ENCODE measurements around the gene PSMA6. TPM values are rescaled to one million over a fixed set of nuclear protein-coding genes. Genes with fewer than 3 reads are reported as not detected.
A peak's percentile ranks its signal among the peaks of the same experiment; 100 is the strongest.
"Not testable (repeated sequence)": the region's sequence is repeated elsewhere in the genome, so short reads cannot be mapped to it uniquely, and the experiment has no call there.

Gene PSMA6
- total and polyA plus RNA-seq, 4 donors = 91.6 to 174 (median 103) TPM

DNA sequence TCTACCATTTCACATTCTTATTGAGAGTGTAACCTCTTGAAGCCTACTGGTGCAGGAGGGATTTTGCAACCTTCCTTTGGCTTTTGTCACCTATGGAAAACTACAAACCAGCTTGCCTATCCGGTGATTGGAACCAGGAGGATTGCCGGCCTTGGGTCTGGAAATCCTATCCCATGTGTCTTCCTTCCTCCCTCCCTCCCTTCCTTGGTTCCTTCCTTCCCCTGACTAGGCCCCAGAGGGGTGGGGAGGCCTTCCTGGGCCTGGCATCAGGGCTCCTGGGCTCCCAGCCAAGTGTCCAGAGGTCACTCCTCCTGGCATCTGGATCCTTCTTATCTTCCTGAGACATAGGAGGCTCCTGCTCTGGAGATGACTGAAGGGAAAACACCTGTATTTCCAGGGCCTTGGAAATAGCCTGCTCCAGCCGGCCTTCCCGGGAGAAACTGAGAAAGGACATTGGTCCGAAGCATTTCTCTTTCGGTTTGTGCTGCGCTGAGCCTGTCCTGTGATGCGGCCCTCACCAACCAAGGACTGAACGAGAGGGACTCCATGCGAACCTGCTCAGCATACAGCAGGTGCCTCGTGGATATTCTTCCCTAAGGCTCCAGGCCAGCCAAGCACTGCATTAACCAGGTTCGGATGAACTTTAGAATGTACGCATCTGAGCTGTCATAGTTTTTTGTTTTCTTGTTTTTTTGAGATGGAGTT lies 43.4 kb downstream of the PSMA6 start:
- H3K9me3 ChIP-seq (ENCODE audit: control insufficient read depth, low read length) = no peaks in the 10 kb centered on the region
- H3K4me1 ChIP-seq (ENCODE audit: control insufficient read depth in 1 of 2, insufficient read depth in 2 of 2, low read length in 2 of 2) = no peaks in the 10 kb centered on the region
- H3K27me3 ChIP-seq (ENCODE audit: control insufficient read depth in 1 of 2, insufficient read depth in 2 of 2, low read length in 1 of 2) = no peaks in the 10 kb centered on the region
- H3K36me3 ChIP-seq (ENCODE audit: control insufficient read depth in 1 of 2, insufficient read depth in 2 of 2, low read length in 1 of 2) = no peaks in the 10 kb centered on the region
- DNase-seq (no peak), ATAC-seq (ENCODE audit: low FRiP score) (no peak)
- H3K4me3 ChIP-seq (ENCODE audit: low read length in 2 of 2) = no peak overlapping the region
- WGBS, 2 donors = 92 to 94% methylated on average over 13 of the region's 13 CpGs
- intact Hi-C loops (cut with DNase I) = loop anchor here in 1 of 2 donors (2.0 kb wide), 1 partner anchor 43 kb away; the partner anchor contains the start of gene PSMA6
- peak overlapping the region in 1 of 2 donors; percentile 23 for H3K27ac ChIP-seq (ENCODE audit: low read depth in 1 of 2, low read length in 2 of 2)

DNA sequence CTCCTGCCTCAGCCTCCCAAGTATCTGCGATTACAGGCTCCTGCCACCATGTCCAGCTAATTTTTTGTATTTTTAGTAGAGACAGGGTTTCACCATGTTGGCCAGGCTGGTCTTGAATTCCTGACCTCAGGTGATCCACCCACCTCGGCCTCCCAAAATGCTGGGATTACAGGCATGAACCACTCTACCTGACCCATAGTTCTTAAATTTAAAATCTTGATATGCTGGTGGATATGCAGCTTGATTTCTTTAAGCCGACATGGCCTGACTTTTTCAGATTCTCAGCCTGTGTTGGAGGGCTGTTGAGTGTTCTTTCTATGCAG lies 44.0 kb downstream of the PSMA6 start:
- not testable (repeated sequence) for H3K4me3 ChIP-seq (ENCODE audit: low read length in 2 of 2); ATAC-seq (ENCODE audit: low FRiP score); H3K4me1 ChIP-seq (ENCODE audit: control insufficient read depth in 1 of 2, insufficient read depth in 2 of 2, low read length in 2 of 2); H3K9me3 ChIP-seq (ENCODE audit: control insufficient read depth, low read length); H3K27ac ChIP-seq (ENCODE audit: low read depth in 1 of 2, low read length in 2 of 2); DNase-seq; H3K27me3 ChIP-seq (ENCODE audit: control insufficient read depth in 1 of 2, insufficient read depth in 2 of 2, low read length in 1 of 2); H3K36me3 ChIP-seq (ENCODE audit: control insufficient read depth in 1 of 2, insufficient read depth in 2 of 2, low read length in 1 of 2)
- 82 to 83% methylated on average over 3 of the region's 3 CpGs for WGBS, 2 donors
- intact Hi-C loops (cut with DNase I) = loop anchor here in 1 of 2 donors (2.0 kb wide), 1 partner anchor 43 kb away; the partner anchor contains the start of gene PSMA6

DNA sequence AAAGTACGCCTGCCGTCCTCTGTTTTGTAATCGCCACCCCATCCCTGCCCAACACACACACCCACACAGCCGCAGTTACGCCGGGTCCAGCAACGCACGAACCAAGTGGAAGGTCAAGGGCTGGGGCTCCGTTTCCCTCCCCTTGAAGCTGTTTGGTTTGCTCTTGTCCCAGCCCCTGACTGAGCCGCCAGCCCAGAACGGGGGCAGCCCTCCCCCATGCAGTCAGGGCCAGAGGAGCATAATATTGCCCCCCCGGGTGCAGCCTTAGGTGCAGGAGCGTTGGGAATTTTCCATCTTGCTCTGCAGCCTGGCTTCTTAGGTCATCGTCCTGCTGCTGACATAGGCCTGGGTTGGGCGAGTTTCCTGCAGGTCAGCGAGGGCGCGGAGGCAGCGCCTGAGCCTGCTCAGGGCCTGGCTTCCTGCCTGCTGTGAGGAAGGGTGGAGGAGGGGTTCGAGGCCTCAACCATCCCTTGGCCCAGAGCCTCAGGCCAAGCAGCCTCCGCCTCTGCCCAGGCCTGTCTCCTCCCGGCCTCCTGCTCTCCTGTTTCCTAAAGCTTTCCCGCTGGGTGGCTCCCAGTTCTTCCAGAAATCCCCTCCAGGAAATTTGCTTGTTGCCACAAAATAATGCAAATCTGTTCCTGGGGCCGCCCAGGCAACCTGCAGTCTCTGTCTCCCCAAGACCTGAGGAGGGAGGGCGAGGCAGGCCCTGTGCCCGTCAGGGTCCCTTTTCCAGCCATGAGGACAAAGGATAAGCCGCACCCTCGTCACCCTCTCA lies 44.5 kb downstream of the PSMA6 start:
- no peak overlapping the region for H3K4me3 ChIP-seq (ENCODE audit: low read length in 2 of 2)
- 64% methylated on average over 28 of the region's 28 CpGs for WGBS, 2 donors
- DNase-seq (peak; percentile 94 to 95), ATAC-seq (ENCODE audit: low FRiP score) (peak; percentile 90)
- H3K27me3 ChIP-seq (ENCODE audit: control insufficient read depth in 1 of 2, insufficient read depth in 2 of 2, low read length in 1 of 2) = no peaks in the 10 kb centered on the region
- H3K4me1 ChIP-seq (ENCODE audit: control insufficient read depth in 1 of 2, insufficient read depth in 2 of 2, low read length in 2 of 2) = no peaks in the 10 kb centered on the region
- H3K27ac ChIP-seq (ENCODE audit: low read depth in 1 of 2, low read length in 2 of 2) = no peak overlapping the region
- H3K36me3 ChIP-seq (ENCODE audit: control insufficient read depth in 1 of 2, insufficient read depth in 2 of 2, low read length in 1 of 2) = no peaks in the 10 kb centered on the region
- H3K9me3 ChIP-seq (ENCODE audit: control insufficient read depth, low read length) = no peaks in the 10 kb centered on the region
- intact Hi-C loops (cut with DNase I) = loop anchor here in 1 of 2 donors (2.0 kb wide), 1 partner anchor 44 kb away; the partner anchor contains the start of gene PSMA6

DNA sequence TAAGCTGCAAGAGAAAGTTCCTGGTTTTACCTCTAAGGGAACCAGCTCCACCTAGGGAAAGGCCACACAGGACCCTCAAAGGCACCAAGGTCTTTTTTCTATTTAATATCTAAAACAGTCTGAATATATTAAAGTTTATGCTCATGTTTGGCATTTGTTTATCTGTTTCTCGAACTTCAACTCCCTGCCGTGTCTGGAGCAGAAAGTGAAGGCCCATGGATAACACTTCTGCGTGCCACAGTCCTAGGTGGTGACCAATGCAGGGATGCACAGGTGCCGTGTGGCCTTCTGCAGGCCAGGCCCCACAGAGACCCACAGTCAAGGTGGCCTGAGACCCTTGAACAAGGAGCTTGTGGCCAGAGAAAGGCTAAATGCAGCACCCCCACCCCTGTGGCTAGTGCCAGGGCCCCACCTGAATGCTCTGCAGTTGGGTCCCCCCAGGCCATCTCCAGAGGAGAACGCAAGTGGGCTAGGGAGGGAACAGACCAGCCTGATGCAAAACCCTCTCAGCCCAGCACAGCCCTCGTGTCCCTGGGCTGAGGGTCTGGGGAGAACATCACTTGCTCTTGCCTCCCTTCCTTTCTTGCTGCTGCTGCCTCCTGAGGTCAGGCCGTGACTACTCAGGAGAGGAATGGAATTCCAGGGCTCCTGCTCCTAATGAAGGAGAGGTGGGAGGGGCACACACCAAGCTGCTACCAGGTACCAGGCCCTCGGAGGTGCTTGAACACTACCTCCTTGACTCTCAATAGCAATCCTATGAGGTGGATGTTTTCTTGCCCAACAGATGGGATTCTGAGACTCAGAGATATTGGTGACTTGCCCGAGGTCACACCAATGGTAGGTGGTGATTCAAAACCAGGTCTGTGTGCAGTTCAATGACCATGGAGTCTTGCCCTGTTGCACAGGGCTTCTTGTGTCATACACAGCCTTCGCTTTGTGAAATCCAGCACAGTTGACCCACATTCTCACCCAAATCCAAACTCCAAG lies 45.4 kb downstream of the PSMA6 start:
- H3K27ac ChIP-seq (ENCODE audit: low read depth in 1 of 2, low read length in 2 of 2) = peak overlapping the region in 1 of 2 donors; percentile 13
- WGBS, 2 donors = 91% methylated on average over 10 of the region's 10 CpGs
- H3K36me3 ChIP-seq (ENCODE audit: control insufficient read depth in 1 of 2, insufficient read depth in 2 of 2, low read length in 1 of 2) = no peaks in the 10 kb centered on the region
- H3K4me1 ChIP-seq (ENCODE audit: control insufficient read depth in 1 of 2, insufficient read depth in 2 of 2, low read length in 2 of 2) = no peaks in the 10 kb centered on the region
- no peaks in the 10 kb centered on the region for H3K27me3 ChIP-seq (ENCODE audit: control insufficient read depth in 1 of 2, insufficient read depth in 2 of 2, low read length in 1 of 2)
- DNase-seq (no peak), ATAC-seq (ENCODE audit: low FRiP score) (no peak)
- no peak overlapping the region for H3K4me3 ChIP-seq (ENCODE audit: low read length in 2 of 2)
- H3K9me3 ChIP-seq (ENCODE audit: control insufficient read depth, low read length) = no peaks in the 10 kb centered on the region
- intact Hi-C loops (cut with DNase I) = loop anchor here in 1 of 2 donors (2.0 kb wide), 1 partner anchor 45 kb away; the partner anchor contains the start of gene PSMA6

DNA sequence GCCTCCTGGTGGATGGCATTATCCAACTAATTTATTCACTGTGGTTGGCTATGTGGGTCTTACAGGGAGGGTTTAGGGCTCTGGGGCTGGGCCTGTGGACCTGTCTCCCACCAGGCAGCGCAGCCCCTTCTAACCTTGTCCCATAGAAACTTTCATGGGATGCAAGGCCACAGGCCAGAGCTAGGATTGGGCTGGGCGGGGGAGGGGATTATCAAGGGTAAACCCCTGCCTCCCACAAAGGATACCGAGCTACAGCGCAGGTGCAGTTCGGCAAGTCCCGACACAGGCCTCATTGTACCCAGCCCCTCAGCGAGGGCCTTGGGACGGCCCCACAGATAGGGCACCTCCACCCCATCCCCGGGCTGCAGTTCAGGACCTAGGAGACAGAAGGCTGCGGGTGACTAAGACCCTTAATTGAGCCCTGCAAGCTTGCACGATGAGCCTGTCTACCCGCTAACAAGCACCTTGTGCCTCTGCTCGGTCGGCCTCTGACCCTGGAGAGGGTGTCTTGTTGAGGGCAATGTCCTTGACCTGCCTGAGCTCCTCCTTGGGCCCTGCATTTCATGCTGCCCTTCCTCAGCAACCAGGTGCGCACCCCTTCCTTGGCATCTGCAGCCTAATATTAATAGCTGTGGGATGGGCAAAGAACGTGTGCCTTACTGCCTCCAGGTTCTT lies 46.7 kb downstream of the PSMA6 start:
- no peak for DNase-seq
- 89 to 91% methylated on average over 16 of the region's 16 CpGs for WGBS, 2 donors
- ATAC-seq (ENCODE audit: low FRiP score) = no peak
- no peak overlapping the region for H3K4me3 ChIP-seq (ENCODE audit: low read length in 2 of 2)
- H3K4me1 ChIP-seq (ENCODE audit: control insufficient read depth in 1 of 2, insufficient read depth in 2 of 2, low read length in 2 of 2) = no peaks in the 10 kb centered on the region
- H3K36me3 ChIP-seq (ENCODE audit: control insufficient read depth in 1 of 2, insufficient read depth in 2 of 2, low read length in 1 of 2) = no peaks in the 10 kb centered on the region
- intact Hi-C loops (cut with DNase I) = no loop called here
- H3K27me3 ChIP-seq (ENCODE audit: control insufficient read depth in 1 of 2, insufficient read depth in 2 of 2, low read length in 1 of 2) = no peaks in the 10 kb centered on the region
- H3K27ac ChIP-seq (ENCODE audit: low read depth in 1 of 2, low read length in 2 of 2) = no peak overlapping the region
- no peaks in the 10 kb centered on the region for H3K9me3 ChIP-seq (ENCODE audit: control insufficient read depth, low read length)

DNA sequence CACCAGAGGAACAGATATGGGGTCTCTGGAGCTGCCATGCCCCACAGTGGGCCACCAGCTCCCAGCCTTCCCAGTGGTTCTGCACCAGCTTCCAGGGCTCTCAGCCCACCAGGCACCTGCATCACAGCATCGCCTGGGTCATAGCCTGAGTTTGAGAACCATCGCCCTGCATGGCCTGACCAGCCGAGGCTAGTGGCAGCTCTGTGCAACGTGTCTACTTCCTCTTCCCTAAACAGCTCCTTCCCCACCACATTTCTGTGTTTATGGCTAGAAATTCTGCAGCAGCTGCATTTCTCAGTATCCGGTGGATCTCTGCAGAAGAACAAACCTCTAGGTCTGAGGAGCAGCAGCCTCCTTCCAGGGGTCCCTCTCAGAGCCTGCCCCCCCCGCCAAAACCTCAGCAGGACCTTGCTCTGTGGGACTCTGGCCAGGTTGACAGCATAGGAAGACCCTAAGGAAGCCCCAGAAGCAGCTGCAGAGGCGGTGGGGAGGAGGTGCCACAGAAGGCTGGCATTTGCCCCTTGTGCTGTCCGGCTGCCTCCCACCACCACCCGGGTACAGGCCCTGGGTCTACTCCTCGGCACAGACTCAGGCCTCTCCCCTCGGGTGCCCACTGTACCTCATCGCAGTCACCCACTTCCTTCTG lies 47.7 kb downstream of the PSMA6 start:
- WGBS, 2 donors = 85 to 87% methylated on average over 12 of the region's 12 CpGs
- Histone ChIP-seq H3K4me1 (ENCODE audit: control insufficient read depth in 1 of 2, insufficient read depth in 2 of 2, low read length in 2 of 2) (no peaks in the 10 kb centered on the region), H3K27me3 (ENCODE audit: control insufficient read depth in 1 of 2, insufficient read depth in 2 of 2, low read length in 1 of 2) (no peaks in the 10 kb centered on the region), H3K9me3 (ENCODE audit: control insufficient read depth, low read length) (no peaks in the 10 kb centered on the region), H3K27ac (ENCODE audit: low read depth in 1 of 2, low read length in 2 of 2) (no peak overlapping the region), H3K4me3 (ENCODE audit: low read length in 2 of 2) (no peak overlapping the region), H3K36me3 (ENCODE audit: control insufficient read depth in 1 of 2, insufficient read depth in 2 of 2, low read length in 1 of 2) (no peaks in the 10 kb centered on the region)
- DNase-seq = peak in 1 of 2 donors; percentile 65
- intact Hi-C loops (cut with DNase I) = loop anchor here (2.0 to 5.0 kb wide), 4 partner anchors 47 to 63 kb away; partner anchors contain the start of genes NFKBIA (in 1 of the 2) and PSMA6 (in 1 of the 2)
- ATAC-seq (ENCODE audit: low FRiP score) = no peak

DNA sequence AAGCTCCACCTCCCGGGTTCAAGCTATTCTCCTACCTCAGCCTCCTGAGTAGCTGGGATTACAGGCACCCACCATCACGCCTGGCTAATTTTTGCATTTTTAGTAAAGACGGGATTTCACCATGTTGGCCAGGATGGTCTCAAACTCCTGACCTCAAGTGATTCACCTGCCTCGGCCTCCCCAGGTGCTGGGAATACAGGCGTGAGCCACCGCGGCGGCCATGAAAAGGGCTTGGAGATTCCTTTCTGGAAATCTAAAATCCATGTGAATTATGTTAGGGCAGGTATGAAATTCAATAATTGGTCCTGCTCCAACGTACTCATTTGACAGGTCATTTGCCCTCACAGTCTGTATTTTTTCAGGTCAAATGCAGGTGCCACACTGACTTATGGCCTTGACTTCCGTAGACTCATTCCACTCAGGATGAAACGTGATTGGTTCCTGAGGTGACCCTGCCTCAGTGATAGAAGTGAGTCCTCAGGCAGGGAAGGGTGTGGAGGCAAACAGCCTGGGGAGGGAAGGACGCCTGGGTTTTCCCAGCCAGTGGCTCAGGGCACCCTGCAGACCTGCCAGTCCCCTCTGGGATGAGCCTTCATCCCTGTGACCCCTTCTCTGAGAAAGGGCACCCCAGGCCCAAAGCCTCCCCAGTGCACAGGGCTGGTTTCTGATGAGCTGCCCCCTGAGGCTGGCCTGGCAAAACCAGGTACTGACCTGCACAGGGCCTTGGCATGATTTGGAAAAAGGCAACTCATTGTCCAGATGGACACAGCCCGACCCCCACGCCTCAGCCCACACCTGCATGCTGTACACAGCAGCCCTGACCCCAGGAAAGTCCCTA lies 48.7 kb downstream of the PSMA6 start:
- Histone ChIP-seq H3K9me3 (ENCODE audit: control insufficient read depth, low read length) (no peaks in the 10 kb centered on the region), H3K36me3 (ENCODE audit: control insufficient read depth in 1 of 2, insufficient read depth in 2 of 2, low read length in 1 of 2) (no peaks in the 10 kb centered on the region), H3K27ac (ENCODE audit: low read depth in 1 of 2, low read length in 2 of 2) (peak overlapping the region in 1 of 2 donors; percentile 41), H3K4me3 (ENCODE audit: low read length in 2 of 2) (no peak overlapping the region), H3K27me3 (ENCODE audit: control insufficient read depth in 1 of 2, insufficient read depth in 2 of 2, low read length in 1 of 2) (no peaks in the 10 kb centered on the region), H3K4me1 (ENCODE audit: control insufficient read depth in 1 of 2, insufficient read depth in 2 of 2, low read length in 2 of 2) (no peaks in the 10 kb centered on the region)
- ATAC-seq (ENCODE audit: low FRiP score) (no peak), DNase-seq (peak in 1 of 2 donors; percentile 69)
- 91 to 95% methylated on average over 14 of the region's 14 CpGs for WGBS, 2 donors
- intact Hi-C loops (cut with DNase I) = loop anchor here (2.0 to 5.0 kb wide), 4 partner anchors 46 to 62 kb away; partner anchors contain the start of genes NFKBIA (in 1 of the 2) and PSMA6 (in 1 of the 2)

Data from aorta (tissue), 5 donors.